ENCODE results near the gene PEX11B. TPM values are rescaled to one million over a fixed set of nuclear protein-coding genes. Genes with fewer than 3 reads are reported as not detected.

Gene PEX11B
- total RNA-seq, 1 experiment from 2014 or later = 27.4 TPM

- CTCF ChIA-PET = interaction anchor here (0.6 to 0.7 kb wide), 4 partner anchors 12 to 100 kb away, joined by 3 to 5 read pairs (median 3); partner anchors contain the start of genes PEX11B and PIAS3
- Histone ChIP-seq H3K27ac (ENCODE audit: low read length) (peak overlapping the region; percentile 58; the same call in 1 of the 2 replicates), H3K36me3 (ENCODE audit: control insufficient read depth, insufficient read depth, low read length) (peaks cover 5% of the 10 kb centered on the region), H3K4me1 (ENCODE audit: control insufficient read depth, insufficient read depth, low read length) (peaks cover 13% of the 10 kb centered on the region), H3K9me3 (ENCODE audit: control insufficient read depth, insufficient read depth, low read depth, low read length) (no peaks in the 10 kb centered on the region), H3K4me3 (ENCODE audit: low read depth in 2 of 2, low read length in 2 of 2) (no peak overlapping the region), H3K27me3 (ENCODE audit: control insufficient read depth, insufficient read depth, low read length) (no peaks in the 10 kb centered on the region)
- ATAC-seq (0 out of 2 replicates have a peak, but pooled peaks have one; percentile 32), DNase-seq (ENCODE audit: low read depth, low spot score) (no peak)
- intact Hi-C loops (cut with micrococcal nuclease; ENCODE audit: unreplicated experiment) = no loop called here
- in situ Hi-C loops (cut with HindIII; ENCODE audit: low pct_unique_long_range_greater_than_20kb, low sequenced_read_pairs) = no loop called here
- POLR2A ChIA-PET = no interaction called here
- no peak for TF ChIP-seq POLR2AphosphoS5 (IDR thresholded peaks at IDR 0.05; ENCODE audit: low read depth, low read length)
- no peak for TF ChIP-seq SIN3A (IDR thresholded peaks at IDR 0.05; ENCODE audit: borderline replicate concordance, insufficient read depth, low read depth, low read length)
- no peak for TF ChIP-seq CTCF (IDR thresholded peaks at IDR 0.05)
- TF ChIP-seq REST (IDR thresholded peaks at IDR 0.05; ENCODE audit: insufficient read depth in 1 of 2, low read depth in 2 of 2, low read length in 1 of 2) = no peak
- no peak for TF ChIP-seq TCF7L2 (IDR thresholded peaks at IDR 0.05; ENCODE audit: low read depth, low read length)
- BruUV-seq (replicated peaks) = no TSS peak
Measured at GRCh38 chr1:145906954-145907753, 11.4 kb downstream of the PEX11B start.

GRCh38 chr1:145901312-145902021 lies 17.1 kb downstream of the PEX11B start:
- ChIA-PET POLR2A (no interaction called here), CTCF (no interaction called here)
- TF ChIP-seq TCF7L2 (IDR thresholded peaks at IDR 0.05; ENCODE audit: low read depth, low read length) (no peak), SIN3A (IDR thresholded peaks at IDR 0.05; ENCODE audit: borderline replicate concordance, insufficient read depth, low read depth, low read length) (no peak), POLR2AphosphoS5 (IDR thresholded peaks at IDR 0.05; ENCODE audit: low read depth, low read length) (no peak), REST (IDR thresholded peaks at IDR 0.05; ENCODE audit: insufficient read depth in 1 of 2, low read depth in 2 of 2, low read length in 1 of 2) (no peak), CTCF (IDR thresholded peaks at IDR 0.05) (no peak)
- no peaks in the 10 kb centered on the region for H3K27me3 ChIP-seq (ENCODE audit: control insufficient read depth, insufficient read depth, low read length)
- no TSS peak for BruUV-seq (replicated peaks)
- no peak overlapping the region for H3K4me3 ChIP-seq (ENCODE audit: low read depth in 2 of 2, low read length in 2 of 2)
- ATAC-seq (no peak), DNase-seq (ENCODE audit: low read depth, low spot score) (no peak)
- no peaks in the 10 kb centered on the region for H3K4me1 ChIP-seq (ENCODE audit: control insufficient read depth, insufficient read depth, low read length)
- intact Hi-C loops (cut with micrococcal nuclease; ENCODE audit: unreplicated experiment) = no loop called here
- no peaks in the 10 kb centered on the region for H3K36me3 ChIP-seq (ENCODE audit: control insufficient read depth, insufficient read depth, low read length)
- no peak overlapping the region for H3K27ac ChIP-seq (ENCODE audit: low read length)
- in situ Hi-C loops (cut with HindIII; ENCODE audit: low pct_unique_long_range_greater_than_20kb, low sequenced_read_pairs) = no loop called here
- H3K9me3 ChIP-seq (ENCODE audit: control insufficient read depth, insufficient read depth, low read depth, low read length) = no peaks in the 10 kb centered on the region
